Testis (tissue), 3 donors: ENCODE results near the gene IRX2. TPM values are rescaled to one million over a fixed set of nuclear protein-coding genes. Genes with fewer than 3 reads are reported as not detected.

Source experiments
- DNase-seq: peaks from one replicate; pipeline ENCODE4 v3.0.0-alpha.2; 2019
- H3K27ac ChIP-seq, 2 donors: fragments of 200-600 bp; sonication (generic); one replicate each; pipeline ENCODE4 v1.5.1; 2019
- H3K27me3 ChIP-seq: fragments of 200-600 bp; sonication (generic); one replicate; pipeline ENCODE4 v1.5.1; 2019
- H3K36me3 ChIP-seq: fragments of 200-600 bp; sonication (generic); one replicate; pipeline ENCODE4 v1.5.1; 2017; ENCODE audit warnings: low read depth; ENCODE audit errors: missing control alignments
- H3K4me1 ChIP-seq: fragments of 200-600 bp; sonication (generic); one replicate; pipeline ENCODE4 v1.5.1; 2019
- H3K4me3 ChIP-seq, 2 donors: fragments of 200-600 bp; sonication (generic); one replicate each; pipeline ENCODE4 v1.5.1; 2017 to 2019
- H3K9me3 ChIP-seq: fragments of 200-600 bp; sonication (generic); one replicate; pipeline ENCODE4 v1.5.1; 2017
- POLR2A ChIP-seq: fragments of 450-650 bp; IDR thresholded peaks from one replicate; pipeline ENCODE4 v1.6.1; 2017; ENCODE audit warnings: antibody characterized with exemption, mild to moderate bottlenecking, moderate library complexity
- WGBS, 2 donors: methylation state at CpG; one replicate each; pipeline ENCODE4 v1.1.5; 2018; 5-methylcytosine and 5-hydroxymethylcytosine counted together
- intact Hi-C: fragments of 100-400 bp; cut with DNase I; formaldehyde crosslinking; loops from one replicate; pipeline ENCODE4 v1.15.1; 2023; ENCODE audit warnings: low total_unique reads
- polyA plus RNA-seq: library from polyadenylated mRNA; stranded (reverse); fragments of 350-450 nt; fragmentation: Illumina TruSeq; extraction: RNeasy Lipid Tissue Mini Kit (QIAGEN cat#74804); gene quantifications from one replicate; pipeline ENCODE4 v1.2.3, GENCODE V29; 2014; ENCODE audit warnings: low read depth, low replicate concordance; ENCODE audit not compliant: insufficient read depth
- total RNA-seq, 2 donors: library from RNA; depleted of rRNA; stranded (reverse); fragments of >200 nt; gene quantifications; one replicate each; pipeline ENCODE4 v1.2.3, GENCODE V29; 2016
- TF ChIP-seq, protein P1 (sequence below), 3 experiments: fragments of 450-650 bp in 2 of 3; fragments of 200-600 bp in 1 of 3; sonication (generic) in 1 of 3; IDR thresholded peaks; one replicate each; pipeline ENCODE4 v1.5.1; 2016 to 2019; ENCODE audit warnings: antibody characterized with exemption in 3 of 3, mild to moderate bottlenecking in 2 of 3, moderate library complexity in 1 of 3

IRX2 gene
- total and polyA plus RNA-seq, 3 donors from 2014 or later = 2.8 to 15.1 (median 9.1) TPM

GRCh38 chr5:2761921-2762488 lies 10.5 kb upstream of the IRX2 start:
- no peaks in the 10 kb centered on the region for H3K27me3 ChIP-seq
- intact Hi-C loops = no loop called here
- DNase-seq = no peak

GRCh38 chr5:2759696-2760461 lies 8.4 kb upstream of the IRX2 start:
- WGBS, 2 donors = 82 to 84% methylated on average over 11 of the region's 11 CpGs
- no peaks in the 10 kb centered on the region for H3K27me3 ChIP-seq
- H3K9me3 ChIP-seq = no peaks in the 10 kb centered on the region
- H3K4me3 ChIP-seq = no peak overlapping the region
- H3K4me1 ChIP-seq = peaks cover 8% of the 10 kb centered on the region
- TF ChIP-seq, protein P1, sequence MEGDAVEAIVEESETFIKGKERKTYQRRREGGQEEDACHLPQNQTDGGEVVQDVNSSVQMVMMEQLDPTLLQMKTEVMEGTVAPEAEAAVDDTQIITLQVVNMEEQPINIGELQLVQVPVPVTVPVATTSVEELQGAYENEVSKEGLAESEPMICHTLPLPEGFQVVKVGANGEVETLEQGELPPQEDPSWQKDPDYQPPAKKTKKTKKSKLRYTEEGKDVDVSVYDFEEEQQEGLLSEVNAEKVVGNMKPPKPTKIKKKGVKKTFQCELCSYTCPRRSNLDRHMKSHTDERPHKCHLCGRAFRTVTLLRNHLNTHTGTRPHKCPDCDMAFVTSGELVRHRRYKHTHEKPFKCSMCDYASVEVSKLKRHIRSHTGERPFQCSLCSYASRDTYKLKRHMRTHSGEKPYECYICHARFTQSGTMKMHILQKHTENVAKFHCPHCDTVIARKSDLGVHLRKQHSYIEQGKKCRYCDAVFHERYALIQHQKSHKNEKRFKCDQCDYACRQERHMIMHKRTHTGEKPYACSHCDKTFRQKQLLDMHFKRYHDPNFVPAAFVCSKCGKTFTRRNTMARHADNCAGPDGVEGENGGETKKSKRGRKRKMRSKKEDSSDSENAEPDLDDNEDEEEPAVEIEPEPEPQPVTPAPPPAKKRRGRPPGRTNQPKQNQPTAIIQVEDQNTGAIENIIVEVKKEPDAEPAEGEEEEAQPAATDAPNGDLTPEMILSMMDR (IDR thresholded peaks at IDR 0.05) = no peak
- no peak overlapping the region for H3K27ac ChIP-seq
- intact Hi-C loops = no loop called here
- no peaks in the 10 kb centered on the region for H3K36me3 ChIP-seq
- no peak for DNase-seq

More at GRCh38 chr5:2761921-2762488, 10.5 kb upstream of the IRX2 start:
- 46 to 63% methylated on average over 4 of the region's 4 CpGs for whole genome bisulfite sequencing, 2 donors
- Histone ChIP-seq H3K27ac (no peak overlapping the region), H3K4me3 (no peak overlapping the region), H3K9me3 (no peaks in the 10 kb centered on the region), H3K36me3 (no peaks in the 10 kb centered on the region), H3K4me1 (no peaks in the 10 kb centered on the region)
- no peak for TF ChIP-seq POLR2A
- TF ChIP-seq, protein P1 (IDR thresholded peaks at IDR 0.05) = no peak

GRCh38 chr5:2759091-2759490 lies 7.6 kb upstream of the IRX2 start:
- no peak for DNase-seq
- H3K27me3 ChIP-seq = no peaks in the 10 kb centered on the region
- no peak overlapping the region for H3K27ac ChIP-seq
- intact Hi-C loops = no loop called here
- peaks cover 8% of the 10 kb centered on the region for H3K4me1 ChIP-seq
- no peaks in the 10 kb centered on the region for H3K9me3 ChIP-seq
- H3K4me3 ChIP-seq = no peak overlapping the region
- WGBS, 2 donors = 80 to 89% methylated on average over 1 to 3 of the region's 3 CpGs
- H3K36me3 ChIP-seq = no peaks in the 10 kb centered on the region
- TF ChIP-seq, protein P1 (IDR thresholded peaks at IDR 0.05) = no peak
- TF ChIP-seq POLR2A = no peak

- Histone ChIP-seq H3K27ac (no peak overlapping the region), H3K4me3 (no peak overlapping the region), H3K4me1 (peaks cover 8% of the 10 kb centered on the region), H3K9me3 (no peaks in the 10 kb centered on the region), H3K36me3 (no peaks in the 10 kb centered on the region), H3K27me3 (no peaks in the 10 kb centered on the region)
- no peak for DNase-seq
- TF ChIP-seq, protein P1 (IDR thresholded peaks at IDR 0.05) = no peak
- no peak for TF ChIP-seq POLR2A
- intact Hi-C loops = no loop called here
- WGBS, 2 donors = 65 to 73% methylated on average over 6 of the region's 6 CpGs
Measured at GRCh38 chr5:2758632-2759031, 7.2 kb upstream of the IRX2 start.
